ENCODE measurements around the gene OBI1.

GRCh38 chr13:78604782-78605611 is 54.0 kb downstream of the OBI1 start:
- TF ChIP-seq EZH2 (IDR thresholded peaks at IDR 0.05; ENCODE audit: borderline replicate concordance, insufficient read depth, low read depth, low read length, poor library complexity, severe bottlenecking) = no peak
- TF ChIP-seq, protein P1, sequence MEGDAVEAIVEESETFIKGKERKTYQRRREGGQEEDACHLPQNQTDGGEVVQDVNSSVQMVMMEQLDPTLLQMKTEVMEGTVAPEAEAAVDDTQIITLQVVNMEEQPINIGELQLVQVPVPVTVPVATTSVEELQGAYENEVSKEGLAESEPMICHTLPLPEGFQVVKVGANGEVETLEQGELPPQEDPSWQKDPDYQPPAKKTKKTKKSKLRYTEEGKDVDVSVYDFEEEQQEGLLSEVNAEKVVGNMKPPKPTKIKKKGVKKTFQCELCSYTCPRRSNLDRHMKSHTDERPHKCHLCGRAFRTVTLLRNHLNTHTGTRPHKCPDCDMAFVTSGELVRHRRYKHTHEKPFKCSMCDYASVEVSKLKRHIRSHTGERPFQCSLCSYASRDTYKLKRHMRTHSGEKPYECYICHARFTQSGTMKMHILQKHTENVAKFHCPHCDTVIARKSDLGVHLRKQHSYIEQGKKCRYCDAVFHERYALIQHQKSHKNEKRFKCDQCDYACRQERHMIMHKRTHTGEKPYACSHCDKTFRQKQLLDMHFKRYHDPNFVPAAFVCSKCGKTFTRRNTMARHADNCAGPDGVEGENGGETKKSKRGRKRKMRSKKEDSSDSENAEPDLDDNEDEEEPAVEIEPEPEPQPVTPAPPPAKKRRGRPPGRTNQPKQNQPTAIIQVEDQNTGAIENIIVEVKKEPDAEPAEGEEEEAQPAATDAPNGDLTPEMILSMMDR (IDR thresholded peaks at IDR 0.05) = no peak

All from B cell (primary cell).